Mucosa of stomach (tissue), 1 donor: ENCODE data around the gene TLE4.

Experiments used
- H3K27me3 ChIP-seq: one replicate; pipeline ENCODE4 v1.7.0; 2013; ENCODE audit warnings: mild to moderate bottlenecking, low read length; ENCODE audit not compliant: control insufficient read depth, insufficient read depth
- H3K36me3 ChIP-seq: one replicate; pipeline ENCODE4 v1.7.0; 2013; ENCODE audit warnings: low read length; ENCODE audit not compliant: control insufficient read depth, insufficient read depth
- H3K4me1 ChIP-seq: one replicate; pipeline ENCODE4 v1.7.0; 2013; ENCODE audit warnings: mild to moderate bottlenecking, low read length; ENCODE audit not compliant: control insufficient read depth, insufficient read depth
- H3K4me3 ChIP-seq: one replicate; pipeline ENCODE4 v1.7.0; 2013; ENCODE audit warnings: low read length
- H3K9ac ChIP-seq: one replicate; pipeline ENCODE4 v1.7.0; 2013; ENCODE audit warnings: mild to moderate bottlenecking, low read length, moderate library complexity
- H3K9me3 ChIP-seq: one replicate; pipeline ENCODE4 v1.7.0; 2013; ENCODE audit warnings: mild to moderate bottlenecking, low read length, moderate library complexity; ENCODE audit not compliant: control insufficient read depth
- donor health status: Pancreatic carcinoma.

Gene TLE4

DNA sequence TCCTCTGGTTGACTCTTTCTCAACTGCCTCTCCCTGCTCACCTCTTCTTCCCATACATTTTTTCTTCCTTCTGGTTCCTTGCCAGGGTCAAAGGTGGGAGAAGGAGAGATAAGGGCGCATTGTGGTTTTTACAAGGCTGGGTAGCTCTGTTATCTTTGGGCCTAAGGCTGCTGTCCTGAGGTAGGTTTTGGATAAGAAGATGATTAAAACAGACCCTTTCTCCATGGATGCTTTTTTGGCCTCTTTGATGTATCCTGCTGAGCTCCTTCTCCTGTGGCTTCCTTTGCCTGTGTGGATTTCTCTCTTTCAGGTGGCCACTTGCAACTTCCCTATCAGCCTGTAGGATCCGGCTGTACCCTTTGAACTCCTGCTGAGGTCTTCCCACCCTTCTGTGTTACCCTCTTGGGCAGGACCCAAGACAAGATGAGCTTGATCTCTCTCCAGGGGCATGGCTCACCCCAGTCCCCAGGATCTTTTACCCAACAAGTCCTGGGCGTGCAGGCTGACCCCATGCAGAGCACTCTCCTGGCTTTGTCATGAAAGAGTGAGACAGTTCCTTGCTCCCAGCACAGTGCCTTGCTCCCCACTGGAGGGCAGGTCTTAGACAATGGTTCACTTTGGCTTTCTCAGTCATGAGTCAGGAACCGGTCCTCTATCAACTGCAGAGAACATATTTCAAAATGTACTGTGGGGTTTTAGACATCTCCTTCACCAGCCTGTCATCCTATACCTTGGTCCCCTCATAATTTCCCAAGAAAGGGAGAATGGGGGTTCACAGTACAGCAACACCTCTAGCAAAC, 197.9 kb downstream of the TLE4 start:
- peaks cover 4% of the 10 kb centered on the region for H3K27me3 ChIP-seq
- H3K4me1 ChIP-seq: no peaks in the 10 kb centered on the region
- H3K9me3 ChIP-seq: no peaks in the 10 kb centered on the region
- no peaks in the 10 kb centered on the region for H3K36me3 ChIP-seq
- no peak overlapping the region for H3K4me3 ChIP-seq
- no peak overlapping the region for H3K9ac ChIP-seq

- Histone ChIP-seq H3K27me3 (peaks cover 4% of the 10 kb centered on the region), H3K4me1 (no peaks in the 10 kb centered on the region), H3K9me3 (no peaks in the 10 kb centered on the region), H3K4me3 (no peak overlapping the region), H3K9ac (no peak overlapping the region), H3K36me3 (no peaks in the 10 kb centered on the region)
These were observed 202.6 kb downstream of the TLE4 start for GRCh38 chr9:79774356-79774755.
